ENCODE data around the gene EHF.

GRCh38 chr11:34653031-34653430, 32.1 kb downstream of the EHF start:
- TF ChIP-seq CTCF (IDR thresholded peaks at IDR 0.05 in 8 of 11, conservative IDR thresholded peaks at IDR 0.05 in 3 of 11): no peak
- TF ChIP-seq POLR2A (IDR thresholded peaks at IDR 0.05): no peak

Measured in spleen (tissue), 7 donors.